Type B pancreatic cell (in vitro differentiated cells): ENCODE results near the gene MTERF4. TPM values are rescaled to one million over a fixed set of nuclear protein-coding genes. Genes with fewer than 3 reads are reported as not detected.

Experiments used
- DNase-seq: peaks from one replicate; pipeline ENCODE4 v3.0.0; 2021; ENCODE audit warnings: mixed read lengths; ENCODE audit not compliant: unreplicated experiment; ENCODE audit errors: extremely low spot score
- H3K27ac Mint-ChIP-seq: 2 replicates; pipeline ENCODE4 v1.8.0; 2021; ENCODE audit warnings: mild to moderate bottlenecking, mixed read lengths
- H3K27me3 Mint-ChIP-seq: 2 replicates; pipeline ENCODE4 v1.8.0; 2021; ENCODE audit warnings: mixed read lengths
- H3K36me3 Mint-ChIP-seq: 2 replicates; pipeline ENCODE4 v1.8.0; 2021; ENCODE audit warnings: mixed read lengths
- H3K4me1 Mint-ChIP-seq: one replicate; pipeline ENCODE4 v1.8.0; 2021; ENCODE audit warnings: mixed read lengths; ENCODE audit not compliant: unreplicated experiment
- H3K4me3 Mint-ChIP-seq: 2 replicates; pipeline ENCODE4 v1.8.0; 2021; ENCODE audit warnings: mild to moderate bottlenecking, mixed read lengths
- H3K9me3 Mint-ChIP-seq: 2 replicates; pipeline ENCODE4 v1.8.0; 2021; ENCODE audit warnings: mixed read lengths
- CTCF ChIP-seq: fragments of 200-600 bp; sonication (generic); conservative IDR thresholded peaks from 2 replicates; pipeline ENCODE4 v1.5.0; 2021; ENCODE audit warnings: antibody characterized with exemption, mild to moderate bottlenecking
- total RNA-seq: library from RNA; stranded (reverse); gene quantifications from 2 replicates; pipeline ENCODE4 v1.2.1, GENCODE V29; 2021; ENCODE audit warnings: low replicate concordance

MTERF4 gene
- total RNA-seq, 1 donor from 2014 or later: 46.3 TPM

DNA sequence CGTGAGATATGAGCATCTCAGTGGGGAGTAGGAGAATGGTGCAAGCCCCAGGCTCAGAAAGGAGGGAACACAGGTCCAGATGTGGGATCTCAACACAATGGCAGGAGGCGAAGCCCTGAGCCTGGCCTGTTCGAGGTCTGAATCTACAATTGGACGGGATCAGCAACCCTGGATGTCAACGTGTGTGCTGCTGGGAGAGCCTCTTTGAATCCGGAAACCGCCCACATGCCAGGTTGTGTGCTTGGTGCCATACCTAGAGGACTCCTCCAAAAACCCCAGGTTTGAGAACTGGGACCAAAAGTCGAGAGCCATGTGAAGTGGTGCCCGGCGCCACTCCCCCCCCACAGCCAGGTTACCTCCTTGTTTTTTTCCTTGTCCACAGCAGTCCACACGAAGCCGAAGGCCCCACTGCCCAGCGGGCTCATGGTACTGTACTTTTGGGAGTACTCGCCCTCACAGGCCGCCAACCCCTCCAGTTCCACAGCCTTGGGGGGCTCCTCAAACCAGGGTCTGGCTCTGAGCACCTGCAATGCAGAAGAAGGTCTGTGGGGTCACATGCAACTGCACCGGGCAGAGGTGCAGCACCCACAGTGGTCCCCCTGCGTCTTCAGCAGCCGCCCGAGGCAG, 20.4 kb upstream of the MTERF4 start:
- Mint-ChIP-seq H3K9me3 (no peaks in the 10 kb centered on the region), H3K27ac (no peak overlapping the region), H3K27me3 (no peaks in the 10 kb centered on the region), H3K36me3 (peaks cover 6% of the 10 kb centered on the region), H3K4me1 (no peaks in the 10 kb centered on the region), H3K4me3 (no peak overlapping the region)
- TF ChIP-seq CTCF: no peak
- DNase-seq: no peak

DNA sequence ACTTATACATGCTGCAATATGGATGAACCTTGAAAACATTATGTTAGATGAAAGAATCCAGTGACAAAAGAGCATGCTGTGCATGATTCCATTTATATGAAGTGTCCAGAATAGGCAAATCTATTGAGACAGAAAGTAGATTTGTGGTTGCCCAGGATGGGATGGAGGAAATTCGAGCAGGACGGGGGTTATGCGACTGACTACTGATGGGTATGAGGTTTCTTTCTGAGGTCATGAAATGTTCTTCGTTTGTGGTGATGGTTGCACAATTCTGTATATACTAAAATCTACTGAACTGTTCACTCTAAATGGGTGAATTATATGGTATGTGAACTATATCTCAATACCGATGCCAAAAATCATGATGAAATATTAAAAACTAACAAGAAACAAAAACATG, 18.9 kb upstream of the MTERF4 start:
- Mint-ChIP-seq H3K4me3 (no peak overlapping the region), H3K36me3 (peaks cover 10% of the 10 kb centered on the region), H3K27me3 (no peaks in the 10 kb centered on the region), H3K4me1 (no peaks in the 10 kb centered on the region), H3K27ac (no peak overlapping the region), H3K9me3 (no peaks in the 10 kb centered on the region)
- no peak for TF ChIP-seq CTCF
- DNase-seq: no peak

- Mint-ChIP-seq H3K27me3 (no peaks in the 10 kb centered on the region), H3K4me3 (no peak overlapping the region), H3K4me1 (no peaks in the 10 kb centered on the region), H3K36me3 (peaks cover 10% of the 10 kb centered on the region), H3K9me3 (no peaks in the 10 kb centered on the region), H3K27ac (no peak overlapping the region)
- no peak for DNase-seq
- TF ChIP-seq CTCF: no peak
These were observed 18.4 kb upstream of the MTERF4 start for GRCh38 chr2:241120440-241120839.

GRCh38 chr2:241118737-241119505, 16.8 kb upstream of the MTERF4 start:
- DNase-seq: no peak
- no peak for TF ChIP-seq CTCF
- Mint-ChIP-seq H3K36me3 (peaks cover 10% of the 10 kb centered on the region), H3K4me3 (no peak overlapping the region), H3K4me1 (no peaks in the 10 kb centered on the region), H3K27me3 (no peaks in the 10 kb centered on the region), H3K27ac (no peak overlapping the region), H3K9me3 (no peaks in the 10 kb centered on the region)

DNA sequence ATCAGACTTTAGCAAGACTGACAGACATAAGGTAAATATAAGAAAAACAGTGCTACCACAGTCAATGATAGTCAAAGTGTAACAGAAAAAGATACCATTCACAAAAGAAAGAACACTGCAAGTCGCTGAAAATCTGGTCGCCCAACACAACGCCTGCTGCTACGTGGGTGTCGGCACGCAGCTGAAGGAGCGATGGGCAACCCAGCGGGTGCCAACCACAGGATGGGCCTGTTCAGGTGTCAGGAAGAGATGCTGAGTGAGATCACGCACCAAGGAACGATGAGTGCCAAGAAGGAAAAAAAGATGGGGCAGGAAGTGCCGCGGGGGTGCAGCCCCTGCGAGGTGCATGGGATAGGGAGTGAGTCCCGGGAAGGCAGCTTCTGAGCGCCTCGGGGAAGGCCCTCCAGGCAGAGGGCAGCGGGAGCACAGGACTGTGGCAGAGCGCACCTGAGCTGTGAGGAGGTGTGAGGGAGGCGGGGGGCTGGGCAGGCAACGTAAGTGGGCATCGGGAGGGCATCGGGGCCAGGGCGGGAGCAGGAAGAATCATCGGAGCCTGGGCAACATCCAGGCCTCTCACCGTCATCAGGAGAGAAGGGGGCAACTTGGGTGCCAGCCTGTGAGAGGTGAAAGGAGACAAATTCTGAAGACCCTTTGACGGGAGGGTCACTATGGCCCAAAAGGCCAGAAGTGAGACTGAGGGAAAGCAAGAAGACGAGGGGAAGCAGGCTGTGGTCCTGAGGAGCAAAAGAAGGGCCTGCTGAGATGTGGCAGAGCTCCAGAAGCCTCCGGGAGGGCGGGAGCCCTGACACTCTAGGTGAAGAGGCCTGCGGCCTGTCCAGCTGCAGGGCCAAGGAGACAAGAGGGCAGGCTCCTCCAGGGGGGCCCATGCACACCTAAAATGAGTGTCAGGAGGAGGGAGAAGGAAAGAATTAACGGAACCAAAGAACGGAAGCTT, 14.8 kb upstream of the MTERF4 start:
- Mint-ChIP-seq H3K36me3 (peaks cover 12% of the 10 kb centered on the region), H3K9me3 (no peaks in the 10 kb centered on the region), H3K27ac (no peak overlapping the region), H3K4me1 (no peaks in the 10 kb centered on the region), H3K4me3 (no peak overlapping the region), H3K27me3 (no peaks in the 10 kb centered on the region)
- no peak for TF ChIP-seq CTCF
- no peak for DNase-seq
